HG03175 (cell line): ENCODE measurements around the gene KDM4C.

ENCODE experiments used
- ATAC-seq: cut with Tn5 transposase; IDR thresholded peaks from one replicate; pipeline ENCODE4 v1.9.1; 2021; ENCODE audit warnings: mild to moderate bottlenecking, moderate library complexity; ENCODE audit not compliant: unreplicated experiment

The KDM4C gene

DNA sequence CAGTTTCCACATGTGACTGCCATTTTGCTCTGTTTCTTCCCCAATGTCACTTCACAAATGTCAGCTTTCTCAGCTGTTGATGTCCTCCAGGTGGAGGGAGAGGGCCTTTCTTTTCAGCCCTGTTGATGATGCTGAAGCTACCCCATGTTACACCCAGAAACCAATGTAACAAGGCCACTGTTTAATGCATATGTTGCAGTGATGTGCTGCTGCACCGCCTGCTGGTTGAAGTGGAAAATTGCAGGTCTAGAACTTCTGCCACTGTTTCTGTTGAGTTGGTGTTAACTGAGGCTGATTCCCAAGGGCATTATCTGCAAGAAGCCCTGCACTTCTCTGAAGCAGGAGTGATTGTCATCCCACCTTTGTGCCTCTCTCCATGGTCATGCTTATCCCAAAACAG lies 428.4 kb downstream of the KDM4C start:
- ATAC-seq = no peak

DNA sequence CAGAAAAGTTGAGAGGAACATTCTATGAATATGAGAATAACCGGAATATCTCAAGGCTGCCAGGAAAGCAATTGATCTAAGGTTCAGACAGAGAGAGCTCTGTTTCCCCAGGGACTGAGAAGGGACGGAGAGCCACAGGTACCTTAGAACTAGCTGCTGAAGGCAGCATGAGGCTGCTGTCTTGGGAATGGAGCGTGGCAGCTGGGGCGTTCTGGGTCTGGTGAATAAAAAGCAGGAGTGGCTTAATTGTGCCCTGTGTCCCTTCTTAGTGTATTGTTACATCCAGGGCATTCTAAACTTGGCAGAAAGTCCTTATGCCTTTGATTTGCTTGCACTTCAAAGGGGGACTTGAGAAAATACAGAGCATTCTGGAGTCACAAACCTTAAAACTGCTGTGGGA lies 434.5 kb downstream of the KDM4C start:
- ATAC-seq = no peak

DNA sequence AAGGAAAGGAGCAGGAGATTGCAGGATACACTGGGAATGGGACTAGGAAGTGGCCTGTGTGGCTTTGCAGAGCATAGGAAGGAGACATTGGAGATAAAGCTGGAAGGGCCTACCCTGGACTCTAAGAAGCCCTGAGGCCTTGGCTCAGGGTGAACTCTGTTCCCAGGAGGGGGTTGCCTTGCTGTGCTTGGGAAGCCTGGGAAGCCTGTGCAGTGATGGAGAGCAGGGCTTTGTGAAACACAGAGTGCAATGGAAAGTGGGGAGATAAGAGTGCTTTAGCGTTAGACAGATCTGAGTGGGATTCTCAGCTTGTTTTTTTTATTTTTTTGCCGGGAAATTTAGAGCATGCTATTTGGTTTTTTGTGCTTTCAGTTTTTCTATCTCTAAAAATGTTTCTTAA lies 437.8 kb downstream of the KDM4C start:
- no peak for ATAC-seq

DNA sequence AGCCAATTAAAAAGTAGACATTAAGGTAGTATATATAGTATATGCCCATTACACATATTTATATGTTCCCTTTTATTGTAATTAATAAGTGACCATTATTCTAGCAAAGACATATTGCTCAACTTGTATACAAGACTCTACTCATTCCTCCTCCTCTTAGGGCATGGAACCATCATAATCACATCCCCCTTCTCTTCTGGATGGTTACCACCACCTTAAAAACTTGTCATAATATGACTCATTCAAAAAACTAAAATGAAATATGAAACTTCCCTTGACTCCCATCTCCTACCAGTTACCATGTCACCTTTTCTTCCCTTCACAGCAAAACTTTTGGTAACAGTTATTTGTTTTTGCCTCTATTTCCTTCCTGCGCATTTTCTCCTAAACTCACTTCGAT lies 438.7 kb downstream of the KDM4C start:
- ATAC-seq = no peak

DNA sequence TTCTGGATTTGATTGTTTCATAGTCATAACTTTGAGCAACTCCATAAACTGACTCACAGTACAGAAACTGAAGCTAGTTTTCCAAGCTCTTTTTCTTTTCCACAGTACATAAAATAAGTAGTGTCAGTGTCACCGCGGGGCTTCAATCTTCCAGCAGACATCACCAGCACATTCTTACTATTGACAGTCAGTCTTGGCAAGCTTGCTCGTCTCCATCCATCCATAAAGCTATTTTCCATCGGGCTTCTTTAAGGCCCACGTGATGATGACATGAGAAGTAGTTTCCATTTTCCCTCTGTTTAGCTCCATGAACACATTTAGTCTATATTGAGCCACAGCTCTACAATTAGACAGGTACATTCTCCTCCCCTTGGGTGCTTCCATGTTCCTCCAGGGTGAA lies 443.4 kb downstream of the KDM4C start:
- ATAC-seq = no peak

DNA sequence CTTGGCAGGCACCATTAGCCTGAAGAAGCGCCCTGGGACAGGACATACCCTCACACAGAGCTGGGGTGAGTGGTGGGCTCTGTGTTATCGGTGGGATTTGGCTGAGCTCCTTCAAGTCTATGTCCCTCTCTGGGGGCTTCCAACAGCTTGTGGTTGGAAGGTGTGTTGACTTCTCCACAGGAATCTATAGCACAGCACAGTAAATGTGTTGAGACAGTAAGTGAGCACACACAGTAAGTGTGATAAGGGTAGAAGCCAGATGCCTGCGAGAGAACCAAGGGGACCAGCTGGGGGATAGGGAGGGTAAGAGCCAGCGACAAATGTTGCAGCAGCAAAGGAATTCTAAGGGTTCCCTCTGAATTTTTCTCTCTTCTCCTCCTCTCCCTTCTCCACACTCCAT lies 448.0 kb downstream of the KDM4C start:
- ATAC-seq = no peak

DNA sequence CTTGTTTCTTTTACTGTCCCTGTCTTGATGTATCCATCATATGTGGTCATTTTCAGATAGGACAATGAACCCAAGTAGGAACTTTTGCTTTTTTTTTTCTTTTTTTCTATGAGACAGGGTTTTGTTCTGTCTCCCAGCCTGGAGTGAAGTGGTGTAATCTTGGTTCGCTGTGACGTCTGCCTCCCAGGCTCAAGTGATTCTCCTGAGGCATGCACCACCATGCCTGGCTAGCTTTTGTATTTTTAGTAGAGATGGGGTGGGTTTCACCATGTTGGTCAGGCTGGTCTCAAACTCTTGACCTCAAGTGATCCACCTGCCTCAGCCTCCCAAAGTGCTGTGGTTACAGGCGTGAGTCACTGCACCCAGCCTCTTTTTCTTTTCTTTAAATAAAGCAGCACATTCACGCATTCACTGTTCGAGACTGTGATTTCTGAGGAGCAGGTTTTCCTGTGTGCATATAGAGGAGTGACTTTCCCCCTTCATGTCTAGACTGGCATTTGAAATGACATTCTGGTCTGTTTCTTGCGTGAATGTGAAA lies 448.5 kb downstream of the KDM4C start:
- ATAC-seq = no peak

DNA sequence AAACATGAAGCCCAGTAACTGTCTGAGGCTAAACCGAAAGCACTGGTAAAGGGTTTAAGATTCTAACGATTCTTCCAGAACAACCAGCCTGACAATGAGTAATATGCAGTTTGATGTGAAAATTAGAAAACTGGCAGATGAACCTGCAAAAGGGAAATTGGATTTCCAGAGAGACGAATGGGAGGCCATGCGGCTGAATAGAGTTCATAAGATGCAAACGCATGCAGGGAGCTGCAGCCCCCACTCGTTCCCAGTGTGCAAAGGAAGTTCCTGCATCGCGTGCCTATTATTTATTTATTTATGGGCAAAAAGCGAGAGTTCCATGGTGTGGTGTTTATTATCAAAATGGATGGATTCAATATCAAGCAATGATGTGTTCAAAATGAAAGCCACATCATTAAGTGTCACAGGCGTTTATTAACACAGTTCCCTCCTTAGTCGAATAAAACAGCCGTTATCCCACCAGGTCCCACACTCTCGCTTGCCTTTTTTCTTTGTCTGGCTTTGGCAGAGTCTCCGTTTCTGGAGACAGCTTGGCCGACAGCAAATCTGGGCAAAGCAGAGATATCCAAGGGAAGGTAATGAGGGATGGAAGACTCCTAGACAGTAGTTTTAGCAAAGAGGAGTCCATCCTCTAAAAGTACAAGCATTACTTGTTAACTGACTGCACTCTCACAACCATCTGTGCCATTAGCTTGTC lies 451.4 kb downstream of the KDM4C start:
- no peak for ATAC-seq

DNA sequence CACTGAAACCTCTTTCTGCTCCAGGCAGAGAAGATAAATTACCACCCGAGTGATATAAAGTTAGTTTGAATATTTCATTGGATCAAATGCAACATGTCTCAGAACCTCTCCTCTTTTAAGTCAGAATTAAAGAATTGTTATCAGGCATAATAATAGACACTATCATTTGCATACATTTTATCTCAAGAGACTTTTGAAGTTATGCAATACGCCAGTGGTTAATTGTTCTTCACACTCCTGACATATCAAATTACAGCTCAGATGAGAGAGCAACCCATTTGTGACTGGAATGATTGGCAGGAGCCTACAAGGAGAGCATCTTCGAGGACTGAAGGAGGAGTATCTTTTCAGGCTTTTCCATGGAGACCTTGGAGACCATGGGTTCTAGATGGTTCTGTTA lies 452.2 kb downstream of the KDM4C start:
- ATAC-seq = no peak

DNA sequence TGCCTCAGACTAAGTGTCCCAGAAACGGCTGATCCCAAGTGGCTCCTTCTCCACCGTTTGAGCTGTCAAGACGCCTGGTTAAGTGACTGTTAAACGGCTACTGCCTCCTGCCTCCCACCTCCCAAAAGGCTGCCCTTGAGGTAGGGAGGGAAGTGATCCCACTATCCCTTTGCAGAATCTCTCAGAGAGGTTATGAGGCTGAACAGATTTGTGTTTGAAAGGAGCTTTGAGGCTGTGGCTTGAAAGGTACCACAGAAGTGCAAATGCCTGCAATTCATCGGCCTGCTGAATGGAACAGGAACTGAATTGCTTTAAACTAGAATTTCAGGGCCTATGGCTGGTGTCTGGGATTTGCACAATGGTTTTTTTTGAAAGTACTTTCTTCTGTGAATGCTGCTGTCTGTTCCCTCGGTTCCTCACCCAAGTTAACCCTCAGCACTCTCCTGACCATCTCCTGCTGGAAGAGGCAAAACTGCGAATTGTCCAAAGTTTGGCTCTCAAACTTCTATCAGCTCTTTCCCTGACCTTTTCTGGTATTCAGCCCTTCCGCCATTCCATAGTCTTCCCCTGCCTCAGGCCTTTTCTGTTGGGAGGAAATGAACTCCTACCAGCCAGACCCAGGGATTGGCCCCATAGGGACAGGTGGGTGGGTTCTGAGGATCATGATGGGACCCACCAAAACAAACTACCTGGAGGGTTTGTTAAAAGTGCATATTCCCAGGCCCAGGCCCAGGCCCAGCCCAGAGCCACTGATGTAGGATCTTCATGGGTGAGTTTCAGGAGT lies 453.3 kb downstream of the KDM4C start:
- no peak for ATAC-seq

DNA sequence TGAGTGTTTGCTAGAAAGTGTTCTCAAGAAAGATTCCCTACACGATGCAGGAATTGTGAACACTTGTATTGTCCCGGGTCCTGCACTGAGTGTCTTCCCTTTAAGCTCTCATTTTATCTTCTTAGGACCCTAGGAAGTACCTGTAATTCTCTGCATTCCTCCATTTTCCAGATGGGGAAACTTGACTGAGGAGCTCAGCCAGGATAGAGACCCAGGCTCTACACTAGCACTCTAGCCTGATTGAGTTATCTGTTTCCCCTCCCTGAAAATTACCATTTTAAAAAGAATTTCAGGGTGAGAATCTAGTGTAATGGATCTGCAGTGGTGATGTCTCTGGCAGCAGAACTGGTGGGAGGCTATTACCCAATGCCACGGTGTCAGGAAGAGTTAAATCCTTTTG lies 453.9 kb downstream of the KDM4C start:
- ATAC-seq = no peak

DNA sequence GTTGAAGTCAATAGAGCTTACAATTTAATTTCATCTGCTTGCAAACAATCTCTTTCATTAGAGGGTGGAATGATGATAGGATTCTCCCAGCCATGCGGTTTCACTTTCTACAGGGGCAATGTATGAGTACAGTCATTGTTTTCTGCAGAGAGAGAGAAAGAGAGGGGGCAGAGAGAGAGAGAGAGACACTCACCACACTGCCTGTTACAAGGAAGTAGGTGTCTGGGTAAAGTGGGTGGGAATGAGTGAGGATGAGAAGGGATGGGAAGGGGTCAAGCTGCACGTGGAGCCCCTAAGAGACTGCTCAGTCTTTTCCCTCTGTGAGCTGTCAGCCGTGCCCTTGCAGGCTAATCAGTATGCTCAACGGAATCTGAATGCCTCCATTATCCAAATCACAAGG lies 454.3 kb downstream of the KDM4C start:
- no peak for ATAC-seq

DNA sequence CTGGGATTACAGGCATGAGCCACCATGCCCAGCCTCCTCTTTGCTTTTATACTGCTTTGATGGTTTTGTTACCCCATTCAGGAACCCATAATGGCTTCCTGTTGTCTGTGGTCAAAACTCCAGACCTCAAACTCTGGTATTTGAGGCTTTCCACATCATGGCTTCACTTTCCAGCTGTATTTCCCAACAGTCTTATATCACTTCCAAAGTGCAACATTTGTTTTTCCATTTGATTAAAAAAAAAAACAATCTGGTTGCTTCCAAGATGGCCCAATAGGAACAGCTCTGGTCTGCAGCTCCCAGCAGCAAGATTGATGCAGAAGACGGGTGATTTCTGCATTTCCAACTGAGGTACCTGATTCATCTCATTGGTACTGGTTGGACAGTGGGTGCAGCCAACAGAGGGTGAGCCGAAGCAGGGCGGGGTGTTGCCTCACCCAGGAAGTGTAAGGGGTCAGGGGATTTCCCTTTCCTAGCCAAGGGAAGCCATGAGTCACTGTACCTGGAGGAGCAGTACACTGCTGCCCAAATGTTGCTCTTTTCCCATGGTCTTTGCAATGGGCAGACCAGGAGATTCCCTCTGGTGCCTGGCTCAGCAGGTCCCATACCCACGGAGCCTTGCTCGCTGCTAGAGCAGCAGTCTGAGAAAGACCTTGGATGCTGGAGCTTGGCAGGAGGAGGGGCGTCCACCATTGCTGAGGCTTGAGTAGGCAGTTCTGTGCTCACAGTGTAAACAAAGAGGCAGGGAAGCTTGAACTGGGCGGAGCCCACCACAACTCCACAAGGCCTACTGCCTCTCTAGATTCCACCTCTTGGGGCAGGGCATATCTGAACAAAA lies 458.4 kb downstream of the KDM4C start:
- no peak for ATAC-seq

DNA sequence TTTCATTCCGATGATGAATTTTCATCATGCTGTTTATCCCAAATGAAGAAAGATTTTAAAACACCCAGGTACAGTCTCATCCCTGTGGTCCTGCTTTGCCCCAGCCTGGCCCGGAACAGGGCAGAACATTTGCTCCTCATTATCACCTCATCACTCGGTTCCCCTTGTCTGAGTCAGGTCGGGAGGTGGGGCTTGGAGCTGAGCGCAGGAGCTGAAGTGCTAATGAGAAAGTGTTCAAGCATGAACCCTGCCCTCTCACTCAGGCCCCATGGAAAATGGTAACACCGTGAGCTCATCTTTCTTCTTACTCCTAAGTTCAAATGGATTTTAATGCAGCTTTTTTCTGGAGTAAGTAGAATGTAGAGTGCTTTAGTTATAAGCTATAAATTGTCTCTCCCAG lies 466.2 kb downstream of the KDM4C start:
- no peak for ATAC-seq
